ENCODE results near the gene PTPRG. TPM values are rescaled to one million over a fixed set of nuclear protein-coding genes. Genes with fewer than 3 reads are reported as not detected.

The PTPRG gene
- total and polyA plus RNA-seq, 2 donors (not counting 3 experiments of a cell fraction or from before 2014, with no cell fraction given): 8.9 to 39.1 TPM

GRCh38 chr3:61777483-61777882, 216.1 kb downstream of the PTPRG start:
- no peak for FAIRE-seq

More at GRCh38 chr3:61777483-61777882, 216.1 kb downstream of the PTPRG start:
- ChIA-PET POLR2A (no interaction called here), CTCF (interaction anchor here (0.9 kb wide), 1 partner anchor 12 kb away, joined by 3 read pairs; no protein-coding TSS in a partner anchor)
- DNase-seq (ENCODE audit: low read depth, low spot score): no peak
- intact Hi-C loops (cut with micrococcal nuclease) (no loop called here), dilution Hi-C loops (cut with MboI; ENCODE audit: extremely low pct_ligation_motif_present, low sequenced_read_pairs) (no loop called here)
- no peak overlapping the region for H3K27ac ChIP-seq (ENCODE audit: insufficient read depth, low read depth, low read length)
- no peaks in the 10 kb centered on the region for H3K27me3 ChIP-seq (ENCODE audit: control insufficient read depth in 2 of 2, insufficient read depth in 2 of 2, low read length in 2 of 2)
- H3K79me2 ChIP-seq (ENCODE audit: control insufficient read depth, insufficient read depth, low read length): no peaks in the 10 kb centered on the region
- H3K4me3 ChIP-seq (replicated peaks in 1 of 3; ENCODE audit: insufficient read depth in 1 of 3, low read depth in 1 of 3, low read length in 3 of 3): no peak overlapping the region
- no peak overlapping the region for H2AFZ ChIP-seq (ENCODE audit: low read depth, low read length)
- H3K9me3 ChIP-seq (replicated peaks; ENCODE audit: control insufficient read depth, insufficient read depth, low read length): no peaks in the 10 kb centered on the region
- no peaks in the 10 kb centered on the region for H3K4me1 ChIP-seq (ENCODE audit: control insufficient read depth, extremely low read depth, insufficient read depth, low read length)
- H3K36me3 ChIP-seq (ENCODE audit: control insufficient read depth in 2 of 2, extremely low read depth in 1 of 2, insufficient read depth in 2 of 2, low read length in 2 of 2): no peaks in the 10 kb centered on the region
- H3K9me1 ChIP-seq (replicated peaks; ENCODE audit: control insufficient read depth, extremely low read depth, insufficient read depth, low read length): no peaks in the 10 kb centered on the region
- no peak overlapping the region for H3K4me2 ChIP-seq (ENCODE audit: insufficient read depth, low read length)
- no peak for TF ChIP-seq EZH2 (IDR thresholded peaks at IDR 0.05; ENCODE audit: borderline replicate concordance, low read depth, low read length, severe bottlenecking)
- no peak for TF ChIP-seq POLR2A (IDR thresholded peaks at IDR 0.05; ENCODE audit: low read depth, low read length)
- no peak for TF ChIP-seq FOS (IDR thresholded peaks at IDR 0.05; ENCODE audit: borderline replicate concordance, insufficient read depth, low read length)
- TF ChIP-seq MAX (IDR thresholded peaks at IDR 0.05; ENCODE audit: insufficient read depth, insufficient read length): no peak
- TF ChIP-seq GATA2 (IDR thresholded peaks at IDR 0.05; ENCODE audit: insufficient read depth, insufficient read length, low read depth, low read length): no peak
- no peak for TF ChIP-seq MYC (IDR thresholded peaks at IDR 0.05; ENCODE audit: low read depth, low read length)
- TF ChIP-seq POLR2AphosphoS5 (IDR thresholded peaks at IDR 0.05; ENCODE audit: insufficient read depth, low read depth, low read length): no peak
- TF ChIP-seq, protein P1, sequence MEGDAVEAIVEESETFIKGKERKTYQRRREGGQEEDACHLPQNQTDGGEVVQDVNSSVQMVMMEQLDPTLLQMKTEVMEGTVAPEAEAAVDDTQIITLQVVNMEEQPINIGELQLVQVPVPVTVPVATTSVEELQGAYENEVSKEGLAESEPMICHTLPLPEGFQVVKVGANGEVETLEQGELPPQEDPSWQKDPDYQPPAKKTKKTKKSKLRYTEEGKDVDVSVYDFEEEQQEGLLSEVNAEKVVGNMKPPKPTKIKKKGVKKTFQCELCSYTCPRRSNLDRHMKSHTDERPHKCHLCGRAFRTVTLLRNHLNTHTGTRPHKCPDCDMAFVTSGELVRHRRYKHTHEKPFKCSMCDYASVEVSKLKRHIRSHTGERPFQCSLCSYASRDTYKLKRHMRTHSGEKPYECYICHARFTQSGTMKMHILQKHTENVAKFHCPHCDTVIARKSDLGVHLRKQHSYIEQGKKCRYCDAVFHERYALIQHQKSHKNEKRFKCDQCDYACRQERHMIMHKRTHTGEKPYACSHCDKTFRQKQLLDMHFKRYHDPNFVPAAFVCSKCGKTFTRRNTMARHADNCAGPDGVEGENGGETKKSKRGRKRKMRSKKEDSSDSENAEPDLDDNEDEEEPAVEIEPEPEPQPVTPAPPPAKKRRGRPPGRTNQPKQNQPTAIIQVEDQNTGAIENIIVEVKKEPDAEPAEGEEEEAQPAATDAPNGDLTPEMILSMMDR (IDR thresholded peaks at IDR 0.05; ENCODE audit: extremely low read depth in 1 of 2, insufficient read depth in 1 of 2, low read depth in 1 of 2, low read length in 2 of 2): no peak
- TF ChIP-seq JUN (IDR thresholded peaks at IDR 0.05; ENCODE audit: borderline replicate concordance, insufficient read depth, insufficient read length, low read depth): no peak
- no peak overlapping the region for H3K9ac ChIP-seq (replicated peaks; ENCODE audit: extremely low read depth, insufficient read depth, low read length)
- no peaks in the 10 kb centered on the region for H4K20me1 ChIP-seq (replicated peaks; ENCODE audit: control insufficient read depth, extremely low read depth, insufficient read depth, low read length)
- BruUV-seq (replicated peaks): no TSS peak
